CD4-positive, alpha-beta T cell treated with Interferon gamma for 1 hour (primary cell): ENCODE results near the gene ELOVL2.
"Not testable (repeated sequence)": the region's sequence is repeated elsewhere in the genome, so short reads cannot be mapped to it uniquely, and the experiment has no call there.

ENCODE experiments used
- DNase-seq: peaks from one replicate; pipeline ENCODE4 v3.0.0-alpha.2; 2020

The ELOVL2 gene

DNA sequence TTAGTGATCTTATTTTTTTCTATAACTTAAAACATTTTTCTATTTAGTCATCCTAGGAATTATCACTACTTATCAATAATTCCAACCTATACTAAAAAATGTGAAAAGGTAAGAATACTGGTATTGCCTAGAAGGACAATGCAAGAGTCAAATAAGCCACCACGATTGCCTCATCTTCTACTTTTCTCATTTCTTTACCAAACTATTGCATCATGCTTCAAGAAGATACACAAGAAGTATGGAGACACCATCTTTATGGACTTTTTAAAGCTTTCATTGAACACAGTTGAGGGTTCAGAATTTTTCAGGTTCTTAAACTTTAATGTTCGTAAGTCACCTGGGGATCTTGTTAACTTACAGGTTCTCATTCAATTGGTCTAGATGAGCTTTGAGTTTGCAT, 25.9 kb downstream of the ELOVL2 start:
- no peak for DNase-seq

DNA sequence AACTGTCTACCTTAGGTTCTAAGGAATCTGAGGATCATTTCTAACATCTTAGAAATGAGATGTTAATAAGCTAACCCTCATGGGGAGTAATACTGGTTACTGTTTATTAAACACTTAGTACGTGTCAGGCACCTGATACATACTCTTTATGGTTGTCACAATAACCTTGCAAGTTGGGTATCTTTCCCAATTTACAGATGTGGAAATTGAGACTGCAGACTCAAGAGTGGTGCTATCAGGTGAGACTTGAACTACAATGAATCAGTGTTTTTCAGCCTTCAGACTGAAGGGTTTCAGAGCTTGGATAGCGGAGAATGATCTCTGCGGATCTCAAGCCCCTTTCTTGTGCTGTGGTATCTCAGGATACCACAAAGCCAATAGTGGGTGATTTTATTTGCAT, 27.0 kb downstream of the ELOVL2 start:
- DNase-seq: no peak

DNA sequence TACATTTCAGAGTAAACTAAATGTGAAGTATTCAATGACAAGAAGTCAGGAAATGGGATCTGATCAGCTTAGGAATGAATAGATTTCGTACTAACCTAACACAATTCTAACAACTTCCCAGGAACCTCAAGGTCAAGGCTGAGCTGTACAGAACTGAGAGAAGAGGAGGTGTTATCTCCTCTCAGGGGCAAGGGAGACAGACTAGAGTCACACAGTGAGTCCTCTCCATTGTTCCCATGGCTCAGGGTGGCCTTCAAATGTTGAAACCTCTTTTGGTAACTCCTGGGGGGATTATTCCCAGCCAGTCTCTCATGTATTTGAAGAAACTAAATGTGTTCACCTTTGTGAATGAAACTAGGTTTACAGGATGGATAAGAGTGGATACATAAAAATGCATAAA, 27.7 kb downstream of the ELOVL2 start:
- no peak for DNase-seq

DNA sequence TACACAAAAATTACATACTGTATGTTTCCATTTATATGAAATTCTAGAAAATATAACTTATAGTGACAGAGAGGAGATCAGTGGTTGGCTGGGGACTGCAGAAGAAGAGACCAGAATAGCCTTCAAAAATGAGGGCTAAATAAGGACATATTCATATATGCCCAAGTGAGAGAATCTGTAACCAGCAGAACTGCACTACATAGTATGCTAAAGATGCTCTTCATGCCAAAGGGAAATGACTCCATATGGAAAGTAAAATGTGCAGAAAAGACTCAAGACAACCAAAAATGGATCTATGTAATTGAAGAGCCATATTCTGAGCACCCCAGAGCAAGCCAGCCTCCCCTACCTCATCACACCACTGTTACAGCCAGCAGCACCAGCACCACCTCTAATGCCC, 29.0 kb downstream of the ELOVL2 start:
- no peak for DNase-seq

DNA sequence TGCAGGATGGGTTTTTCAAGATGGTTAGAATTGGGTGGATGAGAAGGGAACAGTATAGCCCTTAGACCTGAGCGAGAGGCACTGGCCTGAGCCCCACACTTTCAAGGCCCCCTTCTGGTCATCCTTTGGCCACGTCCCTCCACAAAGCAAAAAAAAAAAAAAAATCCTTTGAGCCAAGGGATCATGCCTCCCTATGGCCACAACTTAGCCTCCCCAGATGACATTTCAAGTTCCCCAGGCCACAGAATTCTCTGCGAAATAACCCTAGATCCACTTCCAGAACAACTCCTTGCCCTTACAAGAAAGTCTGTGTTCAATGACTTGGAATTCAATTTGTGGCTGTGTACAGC, 30.4 kb downstream of the ELOVL2 start:
- DNase-seq: no peak

DNA sequence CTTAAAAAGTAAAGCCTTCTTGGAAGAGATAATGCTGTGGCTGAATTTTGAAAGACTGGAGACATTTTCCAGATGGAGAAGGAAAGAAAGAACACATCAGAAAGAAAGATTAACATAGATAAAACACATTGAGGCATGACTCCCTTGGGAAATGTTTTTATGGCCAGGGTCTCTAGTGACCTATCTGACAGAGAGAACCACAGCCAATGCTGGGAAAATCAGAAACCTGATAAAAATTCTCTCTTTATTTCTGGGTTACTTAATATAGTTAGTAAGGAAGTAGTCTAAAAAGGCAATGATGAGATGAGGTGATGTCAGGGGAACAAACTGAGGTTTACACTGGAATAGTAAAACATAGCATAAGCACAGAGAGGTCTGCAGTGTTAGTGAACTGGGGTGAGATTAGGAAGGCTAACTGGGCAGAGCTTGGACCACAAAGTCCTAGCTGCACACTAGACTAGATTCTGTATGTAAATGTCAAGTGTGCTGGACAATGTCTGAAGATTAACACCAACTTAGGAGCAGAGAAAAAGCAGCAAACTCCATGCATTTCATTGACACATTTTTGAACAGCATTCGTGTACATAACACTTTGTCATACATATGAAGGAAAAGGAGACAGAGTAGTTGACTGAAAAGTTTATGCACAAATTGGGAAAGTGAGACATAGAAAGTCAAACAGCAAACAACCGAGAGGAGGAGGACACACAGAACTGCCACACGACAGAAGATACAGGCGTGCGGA, 31.0 kb downstream of the ELOVL2 start:
- no peak for DNase-seq

DNA sequence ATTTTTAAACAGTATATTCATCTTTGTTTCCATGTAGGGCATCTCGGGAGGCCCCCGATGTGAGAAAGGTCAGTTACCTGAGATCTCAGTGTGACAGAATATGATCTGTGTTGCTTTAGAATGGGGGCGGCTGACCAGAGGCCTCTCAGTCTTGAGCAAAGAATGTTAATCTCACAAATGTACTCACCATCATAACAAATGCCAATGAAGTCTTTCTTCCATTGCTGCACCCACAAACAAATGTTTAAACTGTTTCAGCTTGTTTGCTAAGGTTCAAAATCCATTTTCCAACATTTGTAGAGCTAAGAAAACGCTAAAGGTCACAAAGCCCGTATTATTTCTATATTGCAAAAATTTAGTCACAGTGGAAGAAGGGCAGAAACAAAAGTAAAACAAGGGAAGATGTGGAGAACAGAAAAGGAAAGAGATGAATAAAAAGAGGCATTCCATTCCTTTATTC, 31.8 kb downstream of the ELOVL2 start:
- no peak for DNase-seq

DNA sequence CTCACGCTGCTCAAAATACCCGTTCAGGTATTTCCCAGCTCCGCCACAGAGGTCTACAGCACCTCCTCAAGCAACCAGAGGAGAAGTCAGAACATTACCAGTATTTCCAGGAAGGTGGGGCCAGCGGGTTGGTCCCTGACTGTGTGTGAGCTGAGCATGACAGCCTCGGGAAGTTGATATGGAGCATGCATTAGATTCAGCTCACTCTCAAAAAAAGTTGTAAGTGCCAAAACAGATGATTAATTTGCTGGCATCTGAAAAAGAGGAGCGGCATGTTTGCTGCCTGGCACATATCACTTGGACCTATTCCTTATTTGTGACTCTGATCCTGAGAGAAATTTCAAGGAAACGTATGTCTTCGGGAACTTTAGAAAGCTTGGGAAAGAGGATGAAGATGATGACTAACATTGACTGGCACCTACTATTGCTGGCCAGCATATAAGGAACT, 32.3 kb downstream of the ELOVL2 start:
- no peak for DNase-seq

DNA sequence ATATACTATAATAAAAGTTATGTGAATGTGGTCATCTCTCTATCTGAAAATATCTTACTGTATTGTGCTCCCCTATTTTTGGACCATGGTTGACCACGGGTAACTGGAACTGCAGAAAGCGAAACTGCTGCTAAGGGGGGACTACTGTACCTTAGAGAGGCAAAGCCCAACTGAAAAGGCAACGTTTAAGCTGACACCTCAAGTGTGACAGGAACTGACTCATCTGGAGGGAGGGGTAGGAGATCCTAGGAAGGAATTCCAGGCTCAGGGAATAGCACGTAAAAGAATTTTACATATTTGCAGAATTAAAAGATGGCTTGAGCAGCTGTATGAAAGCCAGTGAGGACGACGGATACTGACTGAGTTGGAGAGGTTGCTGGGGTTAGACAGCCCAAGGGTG, 34.8 kb downstream of the ELOVL2 start:
- DNase-seq: no peak

DNA sequence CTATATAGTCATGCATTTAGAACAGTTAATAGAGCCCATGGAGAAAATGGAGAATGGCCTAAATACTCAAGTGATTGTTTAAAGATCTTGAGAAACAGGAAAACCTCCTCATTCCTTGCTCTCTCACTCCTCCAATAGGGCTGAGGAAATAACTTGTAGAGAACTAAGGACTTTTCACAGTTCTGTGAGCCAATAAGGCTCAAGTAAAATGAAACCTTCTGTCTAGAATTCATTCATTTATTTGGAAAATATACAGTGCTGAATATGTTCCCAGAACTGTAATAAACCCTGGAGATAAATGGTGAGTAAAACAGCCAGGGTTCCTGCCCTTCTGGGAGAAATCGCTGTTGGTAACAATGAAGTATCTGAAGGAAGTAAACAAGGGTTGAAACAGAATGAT, 35.3 kb downstream of the ELOVL2 start:
- no peak for DNase-seq

DNA sequence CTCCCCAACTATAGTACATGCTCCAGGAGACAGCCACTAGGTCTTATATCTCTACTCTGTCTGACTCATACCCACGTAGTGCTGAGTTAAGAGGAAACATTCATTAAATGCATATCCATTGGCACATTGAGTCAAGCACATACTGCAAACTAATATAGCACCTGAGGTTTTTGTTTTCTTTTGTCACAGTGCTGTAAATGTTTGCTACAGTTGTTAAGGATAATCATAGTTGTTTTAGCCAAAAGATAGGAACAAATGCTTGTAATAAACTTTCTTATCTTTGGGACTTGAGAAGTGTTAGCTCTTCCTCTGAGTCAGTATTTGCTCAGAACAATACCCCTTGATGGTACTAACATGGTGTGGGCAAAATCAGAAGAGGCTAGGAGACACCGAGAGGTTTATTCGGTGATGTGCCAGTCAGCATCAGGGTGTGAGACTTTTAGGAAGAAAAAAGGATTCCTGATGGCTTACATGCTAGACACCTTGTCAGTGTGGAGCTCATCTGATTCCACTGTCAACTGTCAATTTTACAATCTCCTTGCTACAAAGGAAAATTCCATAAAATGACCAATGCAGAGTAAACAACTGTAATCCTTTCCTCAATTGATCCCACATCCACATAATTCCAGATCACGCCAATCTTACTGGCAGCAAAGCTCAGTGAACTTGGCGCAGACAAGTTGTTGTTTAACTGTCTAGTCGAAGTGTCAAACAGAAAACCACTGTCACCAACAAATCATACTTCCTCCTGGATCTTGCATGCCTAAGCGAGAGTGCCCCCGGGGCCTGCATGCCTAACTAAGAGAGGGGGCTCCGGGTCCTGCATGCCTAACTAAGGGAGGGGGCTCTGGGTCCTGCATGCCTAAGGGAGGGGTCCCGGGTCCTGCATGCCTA, 36.1 kb downstream of the ELOVL2 start:
- DNase-seq: no peak

DNA sequence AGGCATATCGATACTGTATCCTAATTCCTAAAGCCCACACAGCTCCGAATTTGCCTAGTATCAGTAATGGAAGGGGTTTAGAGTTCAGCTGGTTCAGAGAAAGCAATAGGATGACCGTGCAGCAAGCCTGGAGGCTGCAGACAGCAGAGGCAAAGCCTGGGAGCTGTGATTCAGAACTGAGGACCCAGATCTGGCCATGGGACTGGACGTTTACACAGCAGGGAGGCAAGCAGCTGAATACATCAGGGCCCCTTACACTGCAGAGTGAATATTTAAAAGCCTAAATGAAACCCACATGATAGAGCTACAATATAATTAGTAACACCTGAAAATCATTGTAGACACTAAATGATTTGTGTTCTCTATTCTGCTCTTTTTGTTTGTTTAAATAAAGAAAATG, 38.0 kb downstream of the ELOVL2 start:
- DNase-seq: no peak

DNA sequence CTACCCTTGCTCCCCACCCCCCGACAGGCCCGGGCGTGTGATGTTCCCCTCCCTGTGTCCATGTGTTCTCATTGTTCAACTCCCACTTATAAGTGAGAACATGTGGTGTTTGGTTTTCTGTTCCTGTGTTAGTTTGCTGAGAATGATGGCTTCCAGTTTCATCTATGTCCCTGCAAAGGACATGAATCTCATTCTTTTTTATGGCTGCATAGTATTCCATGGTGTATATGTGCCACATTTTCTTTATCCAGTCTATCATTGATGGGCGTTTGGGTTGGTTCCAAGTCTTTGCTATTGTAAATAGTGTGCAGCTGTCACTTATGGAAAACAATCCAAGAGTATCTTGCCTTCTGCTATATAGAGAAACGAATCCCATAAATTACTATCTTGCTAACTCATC, 40.8 kb downstream of the ELOVL2 start:
- DNase-seq: not testable (repeated sequence)

DNA sequence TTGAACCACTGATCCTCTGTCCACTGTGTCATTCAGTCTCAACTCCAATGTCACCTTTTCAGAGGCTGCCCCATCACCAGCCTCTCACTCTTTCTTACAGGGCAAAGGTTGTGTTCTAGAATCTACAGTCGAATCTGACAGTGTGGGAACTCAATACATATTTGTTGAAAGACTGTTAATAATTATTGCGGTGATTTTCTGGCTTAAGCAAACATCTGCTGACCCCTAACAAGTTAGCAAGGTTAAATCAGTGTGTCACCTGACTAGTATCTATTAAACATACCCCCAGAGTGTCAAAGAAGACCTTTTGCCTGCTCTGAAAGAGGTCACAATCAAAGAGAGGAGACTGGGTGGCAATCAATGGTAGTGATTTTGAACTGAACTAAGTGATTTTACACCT, 41.9 kb downstream of the ELOVL2 start:
- no peak for DNase-seq

DNA sequence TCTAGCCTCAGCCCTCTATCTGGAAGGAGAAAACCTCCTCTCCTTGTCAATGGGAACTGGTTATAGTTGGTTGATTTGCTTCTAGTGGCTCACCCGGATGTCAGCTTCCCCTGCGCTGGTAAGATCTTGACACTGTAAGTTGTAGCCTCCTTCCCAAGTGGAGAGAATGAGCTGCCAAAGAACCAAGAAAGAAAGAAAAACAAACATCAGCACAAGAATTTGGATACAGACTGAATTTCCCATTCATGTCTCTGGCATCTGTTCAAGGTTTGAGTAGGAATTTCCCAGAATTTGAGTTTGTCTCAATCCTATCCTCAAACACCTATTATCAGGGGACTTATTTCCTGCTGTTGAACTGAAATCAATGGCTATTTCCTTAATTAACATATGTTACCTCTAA, 44.1 kb downstream of the ELOVL2 start:
- DNase-seq: no peak

DNA sequence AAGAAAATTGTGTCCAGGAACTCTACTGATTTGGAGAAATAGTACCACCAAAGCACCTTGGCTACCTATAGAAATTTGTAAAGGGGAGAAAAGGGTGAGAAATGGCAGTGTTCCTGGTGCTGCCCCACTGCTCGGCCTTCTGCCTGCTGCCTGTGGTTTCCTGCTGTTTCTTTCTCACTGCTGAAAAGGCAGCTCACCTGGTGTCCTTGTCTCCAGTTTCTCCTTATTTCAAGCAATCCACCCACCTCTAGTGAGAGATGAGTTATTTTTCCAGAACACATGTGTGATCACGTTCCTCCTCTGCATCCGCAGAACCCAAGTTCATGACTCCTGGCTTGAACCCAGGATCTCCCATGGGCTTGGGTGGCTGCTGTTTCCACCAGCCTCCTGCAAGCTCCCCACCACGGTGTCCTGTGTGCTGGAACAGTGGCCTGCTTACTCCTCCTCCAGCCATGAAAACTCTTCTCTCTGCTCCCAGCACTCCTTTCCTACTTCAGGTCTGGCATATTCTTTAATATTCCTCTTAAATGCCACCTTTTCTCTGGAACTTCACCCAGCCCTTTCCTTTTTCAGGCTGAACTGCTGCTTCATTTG, 48.9 kb downstream of the ELOVL2 start:
- DNase-seq: no peak

DNA sequence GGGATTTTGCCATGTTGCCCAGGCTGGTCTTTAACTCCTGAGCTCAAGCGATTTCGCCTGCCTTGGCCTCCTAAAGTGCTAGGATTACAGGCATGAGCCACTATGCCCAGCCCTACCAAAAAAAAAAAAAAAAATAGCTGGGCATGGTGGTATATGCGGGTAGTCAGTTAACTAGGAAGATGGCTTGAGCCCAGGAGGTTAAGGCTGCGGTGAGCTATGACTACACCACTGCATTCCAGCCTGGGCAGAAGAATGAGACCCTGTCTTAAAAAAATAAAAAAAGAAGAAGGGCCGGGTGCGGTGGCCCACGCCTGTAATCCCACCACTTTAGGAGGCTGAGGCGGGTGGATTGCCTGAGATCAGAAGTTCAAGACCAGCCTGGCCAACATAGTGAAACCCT, 50.2 kb downstream of the ELOVL2 start:
- no peak for DNase-seq

DNA sequence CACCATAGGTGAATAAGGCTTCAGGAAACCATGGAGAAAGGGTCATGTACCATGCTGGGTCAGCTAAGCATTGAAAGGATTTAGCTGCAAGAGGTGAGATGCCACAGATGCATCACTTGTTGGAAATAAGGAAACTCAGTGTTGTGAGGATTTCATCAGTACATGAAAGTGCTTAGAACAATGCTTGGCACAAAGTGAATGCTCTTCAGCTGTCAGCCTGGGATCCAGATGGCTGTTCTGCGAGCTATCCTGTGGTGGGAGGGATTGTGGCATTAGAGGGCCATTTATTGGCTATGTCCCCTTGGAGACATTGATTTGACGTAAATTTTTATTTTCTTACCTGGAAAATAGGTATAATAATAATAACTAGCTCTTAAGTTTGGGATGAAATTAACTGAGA, 53.0 kb downstream of the ELOVL2 start:
- DNase-seq: no peak

DNA sequence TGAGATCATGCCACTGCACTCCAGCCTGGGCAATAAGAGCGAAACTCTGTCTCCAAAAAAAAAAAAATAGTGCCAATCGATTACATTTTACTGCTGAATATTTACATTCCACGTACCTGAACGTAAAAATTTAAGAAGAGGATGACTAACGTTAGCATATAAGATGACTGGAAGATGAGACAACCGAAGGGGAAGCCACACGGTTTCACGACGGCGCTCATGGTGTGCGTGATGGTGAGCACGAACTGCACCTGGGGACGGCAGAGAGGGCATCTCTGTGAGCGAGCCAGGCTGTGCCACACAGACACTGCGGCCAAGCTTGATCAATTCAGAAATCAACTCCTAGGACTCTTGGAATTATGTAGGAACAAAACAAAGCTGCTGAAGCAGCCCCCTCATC, 54.5 kb downstream of the ELOVL2 start:
- DNase-seq: no peak

DNA sequence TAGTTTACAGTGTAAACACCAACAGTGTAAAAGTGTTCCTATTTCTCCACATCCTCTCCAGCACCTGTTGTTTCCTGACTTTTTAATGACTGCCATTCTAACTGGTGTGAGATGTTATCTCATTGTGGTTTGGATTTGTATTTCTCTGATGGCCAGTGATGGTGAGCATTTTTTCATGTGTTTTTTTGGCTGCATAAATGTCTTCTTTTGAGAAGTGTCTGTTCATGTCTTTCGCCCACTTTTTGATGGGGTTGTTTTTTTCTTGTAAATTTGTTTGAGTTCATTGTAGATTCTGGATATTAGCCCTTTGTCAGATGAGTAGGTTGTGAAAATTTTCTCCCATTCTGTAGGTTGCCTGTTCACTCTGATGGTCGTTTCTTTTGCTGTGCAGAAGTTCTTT, 59.1 kb downstream of the ELOVL2 start:
- not testable (repeated sequence) for DNase-seq

DNA sequence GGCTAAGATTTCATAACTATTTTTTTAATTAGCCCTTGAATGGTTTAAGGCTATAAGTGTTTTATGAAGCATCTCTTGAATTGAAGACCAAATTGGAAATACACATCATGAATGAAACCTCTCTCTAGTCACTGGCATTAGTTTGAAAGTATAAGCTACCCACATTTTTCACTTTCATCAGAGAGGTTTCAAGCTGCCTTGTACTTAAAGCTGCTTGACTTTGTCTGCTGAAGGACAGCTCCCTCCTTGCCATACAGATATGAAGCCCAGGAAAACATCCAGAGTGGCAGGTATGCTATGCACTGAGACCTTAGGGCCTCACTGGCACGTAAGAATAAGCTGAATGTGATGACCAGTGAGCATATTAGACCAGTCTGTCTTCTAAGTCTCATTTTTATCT, 62.7 kb downstream of the ELOVL2 start:
- DNase-seq: no peak

DNA sequence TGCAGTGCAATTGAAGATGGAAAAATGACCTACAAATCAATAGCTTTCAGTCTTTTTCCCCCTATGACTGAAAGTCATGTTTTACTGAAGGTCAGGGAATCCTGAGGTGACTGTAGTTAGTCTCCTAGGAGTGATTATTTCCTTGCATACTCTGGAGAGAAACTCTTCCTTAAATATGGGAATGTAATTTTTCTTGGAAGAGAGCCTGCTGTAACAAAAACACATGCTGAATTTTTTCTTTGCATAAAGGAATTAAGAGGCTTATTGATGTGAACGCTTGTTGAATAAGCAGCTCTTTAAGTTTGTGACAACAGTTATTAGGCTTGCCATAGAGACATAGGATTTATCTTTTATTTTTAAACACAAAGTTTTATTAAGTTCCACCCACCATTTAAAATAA, 64.5 kb downstream of the ELOVL2 start:
- no peak for DNase-seq

DNA sequence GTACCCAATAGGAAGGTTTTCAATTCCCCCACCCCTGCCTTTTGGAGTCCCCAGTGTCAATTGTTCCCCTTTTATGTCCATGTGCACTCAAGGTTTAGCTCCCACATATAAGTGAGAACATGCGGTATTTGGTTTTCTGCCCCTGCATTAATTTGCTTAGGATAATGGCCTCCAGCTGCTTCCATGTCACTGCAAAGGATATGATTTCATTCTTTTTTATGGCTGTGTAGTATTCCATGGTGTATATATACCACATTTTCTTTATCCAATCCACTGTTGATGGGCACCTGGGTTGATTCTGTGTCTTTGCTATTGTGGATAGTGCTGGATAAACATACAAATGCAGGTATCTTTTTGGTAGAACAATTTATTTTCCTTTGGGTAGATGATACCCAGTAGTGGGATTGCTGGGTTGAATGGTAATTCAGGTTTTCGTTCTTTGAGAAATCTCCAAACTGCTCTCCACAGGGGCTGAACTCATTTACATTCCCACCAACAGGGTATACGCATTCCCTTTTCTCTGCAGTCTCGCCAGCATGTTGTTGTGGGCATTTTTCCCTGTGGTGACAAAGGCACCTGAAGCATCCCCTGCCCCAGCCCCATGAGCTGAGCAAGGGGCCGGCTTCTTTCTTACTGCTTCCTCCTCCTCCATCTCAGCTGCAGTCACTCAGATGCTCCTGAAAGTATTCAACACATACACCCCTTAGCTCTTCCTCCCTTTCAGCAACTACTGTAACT, 66.7 kb downstream of the ELOVL2 start:
- no peak for DNase-seq
